ENCODE results near the gene SLTM.
"Not testable (repeated sequence)": the region's sequence is repeated elsewhere in the genome, so short reads cannot be mapped to it uniquely, and the experiment has no call there.

Gene SLTM

GRCh38 chr15:58926823-58927222 lies 6.7 kb downstream of the SLTM start:
- no peak for DNase-seq (ENCODE audit: low spot score)

GRCh38 chr15:58924327-58924726 lies 9.2 kb downstream of the SLTM start:
- DNase-seq (ENCODE audit: low spot score): no peak

- DNase-seq (ENCODE audit: low spot score): no peak
Measured at GRCh38 chr15:58923696-58924300, 9.7 kb downstream of the SLTM start.

DNA sequence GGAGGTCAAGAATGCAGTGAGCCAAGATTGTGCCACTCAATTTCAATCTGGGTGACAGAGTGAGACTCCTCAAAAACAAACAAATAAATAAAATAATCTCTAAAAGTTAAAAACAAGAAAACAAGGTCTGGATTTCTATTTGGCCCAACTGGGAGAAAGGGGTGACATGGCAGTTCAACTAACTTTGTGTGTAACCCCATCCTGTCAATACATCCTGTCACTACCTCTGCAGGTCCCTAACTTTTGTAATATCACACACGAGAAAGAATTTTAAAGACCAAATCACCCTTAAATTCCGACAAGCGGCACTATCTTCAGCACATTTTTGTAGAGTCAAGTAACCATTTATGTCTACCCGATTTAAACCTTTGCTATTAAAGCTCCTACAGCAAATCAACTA lies 10.2 kb downstream of the SLTM start:
- no peak for DNase-seq (ENCODE audit: low spot score)

- DNase-seq (ENCODE audit: low spot score): no peak
Measured at GRCh38 chr15:58921267-58921790, 12.2 kb downstream of the SLTM start.

GRCh38 chr15:58920447-58920846 lies 13.0 kb downstream of the SLTM start:
- not testable (repeated sequence) for DNase-seq (ENCODE audit: low spot score)

- no peak for DNase-seq (ENCODE audit: low spot score)
Measured at GRCh38 chr15:58919232-58919631, 14.2 kb downstream of the SLTM start.

DNA sequence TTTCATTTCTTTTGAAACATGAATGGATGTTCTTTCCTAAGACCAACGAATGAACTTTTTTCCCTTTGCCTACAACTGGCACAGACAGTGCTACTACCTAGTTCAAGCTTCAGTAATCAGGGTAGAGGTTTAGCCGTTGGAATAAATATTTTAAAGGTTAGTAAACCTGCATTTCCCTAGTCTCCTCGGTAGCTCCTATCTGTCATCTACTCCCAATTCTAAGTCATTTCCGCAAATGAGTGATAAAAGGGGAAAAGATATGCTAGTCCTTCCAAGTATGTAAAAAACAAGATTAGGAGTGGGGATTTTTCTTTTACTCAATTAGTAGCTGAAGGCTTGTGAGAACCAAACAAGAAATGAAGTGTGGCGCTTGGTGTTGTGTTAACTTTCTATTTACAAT lies 15.2 kb downstream of the SLTM start:
- no peak for DNase-seq (ENCODE audit: low spot score)

GRCh38 chr15:58917613-58918129 lies 15.8 kb downstream of the SLTM start:
- not testable (repeated sequence) for DNase-seq (ENCODE audit: low spot score)

DNA sequence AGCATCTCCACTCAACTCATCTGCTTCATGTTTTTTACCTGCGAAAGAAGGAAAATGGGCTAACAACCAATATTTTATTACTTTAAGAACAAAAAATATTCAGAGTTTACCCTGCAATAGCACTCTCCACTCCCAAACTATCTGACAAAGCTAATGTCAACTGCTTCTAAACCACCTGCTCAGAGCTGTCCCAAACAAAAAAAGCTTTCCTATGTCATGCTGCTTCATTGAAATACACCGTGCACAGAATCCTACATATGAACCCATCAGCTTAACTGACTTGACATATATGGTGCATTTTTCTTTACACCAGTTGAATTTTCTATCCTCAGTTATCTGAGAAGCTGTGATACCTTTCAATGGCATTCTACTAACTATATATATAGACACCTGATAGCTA lies 16.5 kb downstream of the SLTM start:
- no peak for DNase-seq (ENCODE audit: low spot score)

GRCh38 chr15:58910456-58910855 lies 23.0 kb downstream of the SLTM start:
- no peak for DNase-seq (ENCODE audit: low spot score)

GRCh38 chr15:58909616-58910015 lies 23.9 kb downstream of the SLTM start:
- DNase-seq (ENCODE audit: low spot score): no peak

DNA sequence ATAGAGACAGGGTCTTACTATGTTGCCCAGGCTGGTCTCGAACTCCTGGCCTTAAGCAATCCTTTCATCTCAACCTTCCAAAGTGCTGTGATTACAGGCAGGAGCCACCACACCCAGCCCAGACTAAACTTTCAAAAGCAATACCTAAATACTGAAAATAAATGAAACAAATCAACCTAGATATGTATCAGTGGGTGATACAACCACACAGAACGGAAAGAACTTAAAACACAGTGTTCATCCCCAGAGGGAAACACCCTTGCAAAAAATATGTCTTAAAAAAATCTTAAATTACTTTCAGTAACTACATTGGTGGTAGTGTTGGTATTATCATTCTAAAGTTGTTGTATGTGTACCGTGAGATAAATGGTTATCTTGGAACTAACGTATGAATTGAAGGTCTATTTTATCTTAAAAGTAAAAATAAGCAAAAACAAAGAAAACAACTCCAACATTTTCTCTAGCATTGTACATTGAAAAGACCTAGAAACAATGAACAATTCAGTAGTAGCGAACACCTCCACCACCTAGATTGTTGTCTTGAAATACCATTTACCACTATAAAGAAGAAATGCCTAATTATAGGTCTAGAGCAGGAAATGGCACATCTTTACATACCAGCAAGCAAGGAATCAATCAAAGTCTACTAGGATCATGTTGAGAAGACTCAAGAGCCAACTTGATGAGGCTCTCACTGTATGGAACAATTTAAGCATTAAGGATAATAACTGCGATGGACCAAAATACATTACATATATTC lies 24.7 kb downstream of the SLTM start:
- DNase-seq (ENCODE audit: low spot score): no peak

- DNase-seq (ENCODE audit: low spot score): no peak
Measured at GRCh38 chr15:58900631-58901030, 32.8 kb downstream of the SLTM start.

GRCh38 chr15:58898150-58898680 lies 35.3 kb downstream of the SLTM start:
- DNase-seq (ENCODE audit: low spot score): no peak

- no peak for DNase-seq (ENCODE audit: low spot score)
Measured at GRCh38 chr15:58889363-58889762, 44.1 kb downstream of the SLTM start.

- DNase-seq (ENCODE audit: low spot score): no peak
Measured at GRCh38 chr15:58886921-58887320, 46.6 kb downstream of the SLTM start.

- DNase-seq (ENCODE audit: low spot score): not testable (repeated sequence)
Measured at GRCh38 chr15:58883926-58884325, 49.6 kb downstream of the SLTM start.

- DNase-seq (ENCODE audit: low spot score): no peak
Measured at GRCh38 chr15:58882243-58882642, 51.2 kb downstream of the SLTM start.

DNA sequence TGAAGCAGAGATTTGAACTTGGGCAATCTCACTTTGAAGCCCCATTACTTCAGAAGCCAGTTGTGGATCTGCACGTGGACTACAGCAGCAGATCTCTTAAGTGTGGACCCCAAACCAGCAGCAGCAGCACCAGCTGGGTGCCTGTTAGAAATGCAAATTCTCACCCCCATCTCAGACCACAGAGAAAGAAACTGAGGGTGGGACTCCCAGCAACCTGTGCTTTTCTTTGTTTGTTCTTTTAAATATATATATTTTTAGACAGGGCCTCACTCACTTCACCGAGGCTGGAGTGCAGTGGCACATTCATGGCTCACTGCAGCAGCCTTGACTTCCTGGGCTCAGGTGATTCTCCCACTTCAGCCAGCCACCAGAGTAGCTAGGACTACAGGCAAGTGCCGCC lies 53.2 kb downstream of the SLTM start:
- no peak for DNase-seq (ENCODE audit: low spot score)

GRCh38 chr15:58877999-58878825 lies 55.3 kb downstream of the SLTM start:
- no peak for DNase-seq (ENCODE audit: low spot score)
